ENCODE data around the gene GALNT18. TPM values are rescaled to one million over a fixed set of nuclear protein-coding genes. Genes with fewer than 3 reads are reported as not detected.

GALNT18 gene
- 3.7 and 5.7 TPM in 2 replicates for total RNA-seq (2014; rRNA removed; shearing (Covaris generic))

DNA sequence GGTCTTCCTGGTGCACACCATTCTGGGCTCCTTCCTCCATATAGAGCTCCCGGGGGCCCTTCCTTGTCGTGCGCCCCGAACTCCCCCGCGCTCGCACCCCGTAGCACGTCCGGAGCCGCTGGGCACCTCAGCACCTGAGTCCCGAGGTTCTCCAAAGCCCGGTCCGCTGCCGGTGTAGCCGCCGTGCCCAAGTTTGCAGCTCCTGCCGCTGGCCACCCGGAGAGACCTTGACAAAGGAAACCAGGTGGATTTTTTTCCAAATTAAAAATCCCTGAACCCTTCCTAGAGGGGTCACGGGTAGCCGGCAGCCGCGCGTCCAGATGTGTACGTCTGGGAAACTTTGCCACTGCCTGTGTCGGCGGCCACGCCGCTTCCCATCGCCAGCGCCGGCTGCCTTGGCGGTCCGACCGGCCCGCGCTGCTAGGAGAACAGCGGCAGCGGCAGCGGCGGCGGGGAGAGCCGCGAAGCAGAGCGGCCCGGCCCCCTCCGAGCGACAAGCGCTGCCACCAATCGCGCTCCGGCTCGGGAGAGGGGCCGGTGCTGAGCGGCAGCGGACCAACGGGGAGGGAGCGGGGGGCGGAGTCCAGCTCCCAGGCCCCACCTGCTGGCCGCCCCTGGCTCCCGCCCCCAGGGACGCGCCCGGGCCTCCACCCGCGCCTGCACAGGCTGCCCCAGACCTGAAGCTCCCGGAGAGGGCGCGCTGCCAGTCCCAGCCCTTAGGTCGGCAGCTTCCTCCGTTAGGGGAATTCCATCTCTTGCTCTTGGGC, at the start of gene GALNT18:
TSS of gene GALNT18 (minus strand) at position 433 of the 767 bp plus-strand sequence.
- peak; percentile 90 for DNase-seq (ENCODE audit: low spot score)

DNA sequence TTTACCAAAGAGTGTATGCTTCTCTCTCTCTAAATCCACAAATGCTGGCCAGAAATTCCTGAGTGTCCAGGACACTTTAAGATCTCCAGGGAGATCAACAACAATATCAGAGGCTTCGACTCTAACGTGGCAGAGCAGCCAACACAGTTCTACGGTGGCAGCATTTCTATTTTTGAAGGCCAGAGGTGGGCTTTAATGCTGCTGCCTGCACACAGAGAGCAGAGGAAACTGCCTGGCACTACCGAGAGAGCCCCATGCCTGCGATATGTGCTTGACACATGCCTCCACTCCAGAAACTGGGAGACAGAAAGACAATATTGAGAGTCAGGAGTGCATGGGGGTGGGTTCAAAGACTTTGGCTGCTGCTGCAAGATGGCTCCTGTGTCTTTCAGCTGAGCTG, 48.8 kb upstream of the GALNT18 start:
- DNase-seq (ENCODE audit: low spot score) = no peak

DNA sequence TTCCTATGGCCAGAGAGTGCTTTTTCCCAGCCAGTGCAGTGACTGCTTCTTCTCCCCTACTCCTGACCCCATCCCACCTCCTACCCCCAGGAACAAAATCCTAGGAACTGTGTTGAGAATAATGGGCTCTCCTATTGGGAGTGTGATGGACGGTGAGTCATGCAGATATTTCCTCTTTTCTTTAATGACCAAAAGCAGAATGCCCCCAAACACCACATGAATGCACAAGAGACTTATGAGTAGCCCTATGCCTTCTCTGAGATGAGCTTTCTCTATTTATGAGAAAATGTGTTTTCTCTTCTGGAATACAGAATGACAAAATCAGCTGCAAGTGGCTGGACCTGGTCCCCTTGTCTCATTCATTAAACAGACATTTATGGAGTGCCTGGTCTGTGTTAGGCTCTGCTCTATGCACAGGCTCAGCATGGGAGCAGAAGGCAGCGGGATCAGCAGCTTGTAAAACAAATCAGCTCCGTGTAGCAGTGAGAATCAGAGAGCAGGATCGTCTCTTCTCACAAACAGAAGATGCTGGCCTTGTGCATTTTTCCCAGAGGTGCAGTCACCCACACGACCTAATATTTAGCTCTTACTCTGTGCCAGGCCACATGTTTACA, 47.5 kb upstream of the GALNT18 start:
- no peak for DNase-seq (ENCODE audit: low spot score)

DNA sequence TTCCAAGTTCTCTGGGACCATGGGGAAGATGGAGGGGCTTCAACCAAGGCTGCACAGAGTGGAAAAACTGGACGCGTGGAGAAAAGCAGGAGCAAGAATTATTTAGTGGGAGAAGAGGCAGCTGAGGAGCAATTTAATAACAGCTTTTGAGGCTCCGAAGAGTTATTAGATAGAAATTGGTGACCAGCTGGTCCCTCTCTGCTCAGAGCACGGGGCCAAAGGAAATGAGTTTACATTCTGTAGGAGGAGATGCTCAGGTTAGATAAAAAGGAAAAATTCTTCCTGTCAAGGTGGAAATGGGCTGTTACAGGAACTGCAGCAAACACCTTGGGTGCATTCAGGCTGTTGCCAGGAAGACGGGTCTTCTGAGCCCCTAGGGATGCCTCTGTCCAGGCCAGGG, 47.0 kb upstream of the GALNT18 start:
- no peak for DNase-seq (ENCODE audit: low spot score)

DNA sequence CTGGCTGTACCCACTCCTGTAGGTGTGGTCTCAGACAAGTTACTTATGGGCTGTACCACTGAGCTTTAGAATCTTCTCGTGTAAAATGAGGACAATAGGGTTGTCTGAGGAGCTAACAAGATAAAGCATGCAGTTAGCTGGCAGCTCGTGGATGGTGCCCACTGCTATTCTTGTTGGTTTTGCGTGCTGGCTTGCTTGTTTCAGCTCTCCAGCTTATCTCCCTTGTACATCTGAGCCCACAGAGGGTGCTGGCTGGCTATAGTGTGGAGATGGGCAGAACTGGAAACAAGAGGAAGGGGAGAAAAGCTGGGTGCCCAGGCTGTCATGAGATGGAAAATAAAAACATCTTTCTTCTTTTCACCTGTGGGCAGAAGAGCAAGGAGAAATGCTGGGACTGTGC, 46.5 kb upstream of the GALNT18 start:
- DNase-seq (ENCODE audit: low spot score) = no peak

DNA sequence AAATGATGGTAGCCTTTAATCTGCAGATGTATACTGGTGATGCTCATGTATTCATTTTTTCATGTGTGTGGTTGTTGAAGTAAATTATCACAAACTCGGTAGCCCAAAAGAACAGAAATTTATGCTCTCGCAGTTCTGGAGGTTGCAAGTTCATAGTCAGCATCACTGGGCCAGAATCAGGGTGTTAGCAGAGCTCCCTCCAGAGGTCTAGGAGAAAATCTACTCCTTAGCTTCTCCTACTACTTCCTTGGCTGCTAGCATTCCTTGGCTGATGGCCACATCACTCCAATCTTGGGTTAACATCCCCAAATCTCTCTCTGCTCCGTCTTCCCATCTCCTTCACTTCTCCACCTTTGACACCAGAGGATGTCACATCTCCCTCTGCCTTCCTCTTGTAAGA, 45.3 kb upstream of the GALNT18 start:
- DNase-seq (ENCODE audit: low spot score) = no peak

DNA sequence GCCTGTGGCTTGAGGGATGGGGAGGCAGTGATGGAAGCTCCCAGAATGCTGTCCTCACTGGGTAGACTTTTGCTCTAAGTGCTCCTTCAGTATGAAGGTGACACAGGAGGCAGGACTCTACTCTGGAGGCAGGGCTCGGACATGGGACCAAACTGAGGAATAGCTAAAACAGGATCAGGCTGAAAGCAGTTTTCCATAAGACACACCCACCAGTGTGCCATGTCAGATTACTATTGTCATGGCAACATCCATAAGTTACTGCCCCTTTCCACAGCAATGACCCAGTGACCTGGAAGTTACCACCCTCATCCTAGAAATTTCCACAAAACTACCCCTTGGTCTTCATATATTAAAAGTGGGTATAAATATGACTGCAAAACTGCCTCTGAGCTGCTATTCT, 43.6 kb upstream of the GALNT18 start:
- DNase-seq (ENCODE audit: low spot score) = no peak

DNA sequence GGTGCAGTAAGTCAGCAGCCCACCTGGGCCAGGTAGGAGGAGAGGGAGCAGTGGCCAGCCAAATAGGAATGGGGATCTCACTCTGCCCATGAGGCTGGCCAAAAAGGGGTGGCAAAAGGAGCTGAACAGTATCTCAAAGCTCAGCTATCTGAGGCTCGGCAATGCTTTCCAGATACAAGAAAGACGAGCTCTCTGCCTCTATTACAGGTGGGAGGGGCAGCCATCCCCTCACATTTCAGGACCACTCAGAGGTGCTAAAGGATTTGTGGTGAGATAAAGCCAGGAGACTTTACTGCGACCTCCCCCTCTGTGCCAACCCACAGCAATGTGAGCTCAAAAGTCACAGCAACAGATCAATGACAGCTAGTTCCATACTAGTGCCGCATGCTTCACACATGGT, 42.1 kb upstream of the GALNT18 start:
- DNase-seq (ENCODE audit: low spot score) = no peak

DNA sequence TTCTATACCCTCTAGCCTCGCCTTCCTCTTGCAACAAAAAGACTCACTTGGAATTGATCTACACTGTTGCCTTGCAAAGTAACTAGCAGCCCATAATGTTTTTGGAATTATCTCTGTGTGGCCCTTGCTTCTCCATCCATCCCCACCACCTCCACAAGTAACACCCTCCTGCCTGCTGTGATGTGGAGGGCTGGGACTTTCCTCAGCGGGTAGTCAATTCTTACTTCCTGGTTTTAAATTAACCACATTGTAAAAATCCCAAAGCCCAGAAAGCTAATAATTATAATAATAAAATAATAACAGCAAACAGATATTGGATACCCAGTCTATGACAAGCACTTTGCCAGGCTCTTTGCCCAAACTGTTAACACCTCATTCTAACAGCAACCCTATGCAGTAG, 40.8 kb upstream of the GALNT18 start:
- DNase-seq (ENCODE audit: low spot score) = no peak

DNA sequence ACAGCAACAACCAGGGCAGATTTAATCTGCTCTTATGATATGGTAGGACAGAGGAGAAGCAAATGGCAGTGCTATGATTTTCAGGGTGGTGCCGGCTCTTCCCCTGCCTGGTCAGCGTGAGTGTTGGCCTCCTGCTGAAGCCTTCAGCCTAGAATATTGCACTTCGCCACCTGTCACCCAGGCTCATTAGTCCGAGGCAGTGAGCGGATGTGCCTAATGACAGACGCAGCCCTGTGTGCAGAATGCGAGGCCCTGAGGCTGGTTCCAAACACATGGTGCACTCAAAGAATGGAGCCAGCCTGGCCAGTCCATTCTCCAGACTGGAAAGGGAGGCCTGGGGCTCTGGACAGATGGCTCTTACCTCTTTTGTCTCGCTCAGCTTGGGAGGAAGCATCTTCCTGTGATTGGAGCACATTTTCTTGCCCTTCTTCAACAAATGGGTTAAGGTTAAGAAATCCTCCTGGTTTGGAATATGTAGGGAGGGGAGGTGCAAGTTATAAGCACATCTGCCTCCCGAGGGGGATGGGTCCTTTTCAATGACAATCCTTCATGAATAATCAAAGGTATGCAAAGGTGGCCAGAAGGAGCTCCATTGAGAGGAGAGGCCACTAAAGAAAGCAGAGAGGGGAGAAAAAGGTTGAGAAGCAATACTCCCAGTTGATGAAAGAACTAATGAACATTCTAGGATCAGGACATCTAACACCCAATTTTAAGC, 39.7 kb upstream of the GALNT18 start:
- DNase-seq (ENCODE audit: low spot score) = no peak

DNA sequence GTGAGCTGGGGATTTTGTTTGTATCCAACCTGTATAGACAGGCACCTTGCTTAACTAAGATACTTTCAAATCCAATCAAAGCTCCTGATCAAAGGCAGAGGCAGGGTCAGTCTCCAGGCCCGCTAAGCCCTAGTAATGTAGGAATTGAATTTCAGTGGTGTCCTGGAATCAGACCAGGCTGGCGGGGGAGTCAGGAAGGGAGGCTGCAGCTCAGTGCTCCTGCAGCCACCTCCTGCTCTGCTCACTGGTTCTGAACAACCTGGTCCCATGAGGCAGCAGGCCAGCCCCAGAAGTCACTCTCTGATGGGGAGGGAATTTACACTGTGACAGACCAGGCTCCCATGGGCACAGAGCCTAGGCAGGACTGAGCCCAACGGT, 38.5 kb upstream of the GALNT18 start:
- DNase-seq (ENCODE audit: low spot score) = no peak

DNA sequence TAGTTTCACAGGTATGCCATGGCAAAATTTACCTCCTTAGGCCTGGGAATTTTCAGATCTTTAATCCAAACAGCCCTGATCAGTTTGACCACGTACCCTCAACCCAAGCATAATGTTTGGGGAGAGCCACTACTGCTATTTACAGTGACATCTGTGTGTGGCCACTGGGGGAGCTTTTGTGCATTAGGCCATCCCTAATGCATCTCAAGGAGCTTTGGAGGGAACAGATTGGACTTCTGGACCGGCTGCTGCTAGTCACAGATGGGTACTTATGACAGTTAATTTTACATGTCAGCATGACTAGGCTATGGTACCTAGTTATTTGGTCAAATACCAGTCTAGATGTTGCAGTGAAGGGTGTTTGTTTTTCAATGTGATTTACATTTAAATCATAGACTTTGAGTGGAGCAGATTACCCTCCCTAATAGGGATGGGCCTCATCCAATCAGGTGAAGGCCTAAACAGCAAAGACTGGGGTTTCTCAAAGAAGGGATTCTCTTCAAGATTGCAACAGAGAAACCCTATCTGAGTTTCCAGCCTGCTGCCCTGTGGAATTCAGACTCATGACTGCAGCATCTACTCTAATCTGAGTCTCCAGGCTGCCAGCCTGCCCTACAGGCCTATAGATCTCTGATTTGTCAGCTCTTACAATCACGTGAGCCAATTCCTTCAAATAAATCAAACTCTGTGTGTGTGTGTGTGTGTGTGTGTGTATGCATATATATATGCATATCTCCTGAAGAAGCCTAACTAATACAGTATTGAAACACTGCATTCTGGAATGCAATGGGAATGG, 38.0 kb upstream of the GALNT18 start:
- DNase-seq (ENCODE audit: low spot score) = no peak

DNA sequence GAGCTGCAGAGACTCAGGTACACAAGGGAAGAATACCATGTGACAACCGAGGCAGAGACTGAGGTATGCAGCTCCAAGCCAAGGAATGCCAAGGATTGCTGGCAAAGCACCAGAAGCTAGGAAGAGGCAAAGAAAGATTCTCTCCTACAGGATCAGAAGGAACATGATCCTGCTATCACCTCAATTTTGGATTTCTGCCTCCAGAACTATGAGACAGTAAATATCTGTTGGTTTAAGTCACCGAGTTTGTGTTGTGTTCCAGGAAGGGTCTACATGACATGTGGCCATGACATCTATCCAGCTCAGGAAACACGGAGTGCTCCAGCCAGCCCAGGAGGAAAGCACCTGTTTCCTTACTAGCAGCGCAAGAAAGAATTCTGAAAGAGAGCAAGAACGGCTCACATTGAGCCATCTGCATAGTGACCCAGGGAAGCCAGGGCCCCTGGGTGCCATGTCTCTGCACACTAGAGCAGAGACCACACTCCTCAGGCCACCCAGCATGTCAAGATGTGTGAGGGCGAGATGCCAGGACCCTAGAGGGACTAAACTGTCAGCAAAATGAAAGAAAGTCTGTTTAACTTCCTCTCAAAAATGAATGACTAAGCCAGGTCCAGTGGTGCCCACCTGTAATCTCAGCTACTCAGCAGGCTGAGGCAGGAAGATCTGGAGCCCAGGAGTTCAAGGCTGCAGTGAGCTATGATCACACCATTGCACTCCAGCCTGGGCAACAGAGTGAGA, 35.6 kb upstream of the GALNT18 start:
- no peak for DNase-seq (ENCODE audit: low spot score)

DNA sequence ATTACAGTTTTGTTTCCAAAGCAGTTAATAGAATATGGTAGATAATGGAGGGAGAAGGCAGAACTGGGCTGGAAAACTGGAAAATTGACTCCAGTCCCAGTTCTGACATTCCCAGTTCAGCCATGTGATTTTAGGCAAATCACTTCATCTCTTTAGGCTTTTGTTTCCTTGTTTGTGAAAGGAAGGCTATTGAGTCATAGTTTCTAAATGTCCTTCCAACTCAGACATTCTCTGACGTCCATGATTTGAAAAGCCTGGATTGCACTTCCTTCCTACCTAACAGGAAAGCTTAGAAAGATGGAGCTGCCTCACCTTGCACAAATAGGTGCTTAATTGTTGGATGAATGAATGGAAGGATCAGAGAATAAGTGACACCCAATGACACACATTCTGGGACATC, 19.8 kb upstream of the GALNT18 start:
- DNase-seq (ENCODE audit: low spot score) = no peak

DNA sequence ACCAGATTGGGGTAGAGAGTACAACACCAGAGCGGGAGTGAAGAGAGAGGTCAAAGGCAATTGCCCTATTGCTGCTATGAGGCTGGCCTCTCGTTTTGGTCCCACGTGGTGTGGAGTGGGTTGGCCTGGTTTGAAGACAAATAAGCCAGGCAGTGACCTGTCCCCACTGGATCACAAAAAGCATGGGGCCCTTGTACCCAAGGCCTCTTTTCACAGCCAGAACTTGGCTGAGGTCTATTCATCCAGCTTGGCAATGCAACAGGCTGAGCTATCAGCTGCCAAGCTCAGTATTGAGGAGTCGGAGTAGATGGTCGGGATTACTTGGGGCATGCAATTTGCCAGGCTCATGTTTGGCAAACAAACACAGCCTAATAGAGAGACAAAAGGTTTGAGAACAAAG, 19.2 kb upstream of the GALNT18 start:
- DNase-seq (ENCODE audit: low spot score) = no peak

DNA sequence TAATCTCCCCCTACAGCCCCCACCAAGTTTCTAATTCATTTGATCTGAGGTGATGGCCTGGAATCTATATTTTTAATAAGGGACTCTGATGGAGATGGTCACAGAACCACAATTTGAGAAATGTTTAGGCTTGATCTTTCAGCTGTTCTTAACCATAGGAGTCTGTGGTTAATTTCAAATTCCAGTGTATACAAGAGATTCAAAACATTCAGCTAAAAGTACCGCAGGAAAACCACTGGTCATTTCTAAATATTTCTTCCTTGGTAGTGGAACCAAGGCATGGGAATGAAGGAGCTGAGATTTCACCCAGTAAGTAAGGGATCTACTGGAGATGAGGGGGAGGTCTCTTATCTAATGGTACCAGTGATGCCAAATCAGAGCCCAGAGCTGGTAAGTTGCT, 18.3 kb upstream of the GALNT18 start:
- DNase-seq (ENCODE audit: low spot score) = no peak

DNA sequence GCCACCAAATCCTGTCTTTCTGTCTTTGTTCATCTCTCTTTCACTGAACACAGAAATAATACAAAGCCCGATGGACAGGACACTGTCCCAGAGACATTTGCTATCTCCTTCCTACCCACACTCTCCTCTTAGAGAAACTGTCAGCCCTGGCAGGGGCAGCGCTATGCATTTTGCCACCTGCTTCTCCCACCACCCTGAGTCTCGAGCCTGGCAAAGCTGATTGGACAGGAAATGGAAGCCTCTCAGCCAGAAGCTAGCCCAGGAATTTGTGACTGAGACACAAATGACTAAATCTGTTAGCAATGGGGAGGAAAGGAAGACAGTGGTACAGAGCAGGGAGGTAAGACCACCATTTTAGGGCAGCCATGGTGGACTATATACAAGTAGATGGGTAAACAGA, 14.9 kb upstream of the GALNT18 start:
- DNase-seq (ENCODE audit: low spot score) = peak; percentile 8

DNA sequence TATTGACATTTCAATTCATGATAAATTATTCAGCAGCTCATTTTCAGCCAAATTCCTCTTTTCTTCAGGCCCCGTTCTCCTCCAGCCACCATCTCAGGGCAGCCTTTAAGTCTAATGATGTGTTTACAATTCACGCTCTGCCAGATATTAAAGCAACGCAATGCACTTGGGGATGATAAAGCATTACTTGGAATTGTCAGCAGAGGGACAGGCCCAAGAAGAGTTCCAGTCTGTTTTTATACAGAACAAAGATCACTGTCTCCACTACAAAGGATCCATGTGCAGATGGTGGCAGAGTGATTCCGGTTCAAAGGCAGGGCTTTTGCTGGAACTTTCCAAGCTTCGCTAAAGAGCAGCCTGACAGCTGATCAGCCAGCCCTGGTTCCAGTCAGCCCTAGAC, 13.6 kb upstream of the GALNT18 start:
- no peak for DNase-seq (ENCODE audit: low spot score)

DNA sequence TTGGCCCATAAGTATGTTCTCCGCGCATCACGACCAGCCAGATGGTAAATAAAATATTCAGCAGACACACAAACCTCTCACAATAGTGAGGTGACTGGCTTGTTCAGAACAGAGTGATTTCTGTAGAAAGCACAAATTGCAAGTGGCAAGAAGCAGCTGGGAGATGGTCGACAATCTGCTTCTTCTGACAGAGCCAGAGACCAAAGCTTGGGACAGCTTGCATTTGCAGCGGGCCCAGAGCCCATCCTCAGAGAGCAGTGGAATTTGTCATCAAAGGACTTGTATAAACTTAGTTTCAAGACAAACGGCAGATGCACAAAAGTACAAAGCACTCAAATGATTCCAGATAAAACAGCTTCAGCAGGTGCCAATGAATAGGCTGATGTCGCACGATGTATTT, 7.6 kb upstream of the GALNT18 start:
- DNase-seq (ENCODE audit: low spot score) = no peak

DNA sequence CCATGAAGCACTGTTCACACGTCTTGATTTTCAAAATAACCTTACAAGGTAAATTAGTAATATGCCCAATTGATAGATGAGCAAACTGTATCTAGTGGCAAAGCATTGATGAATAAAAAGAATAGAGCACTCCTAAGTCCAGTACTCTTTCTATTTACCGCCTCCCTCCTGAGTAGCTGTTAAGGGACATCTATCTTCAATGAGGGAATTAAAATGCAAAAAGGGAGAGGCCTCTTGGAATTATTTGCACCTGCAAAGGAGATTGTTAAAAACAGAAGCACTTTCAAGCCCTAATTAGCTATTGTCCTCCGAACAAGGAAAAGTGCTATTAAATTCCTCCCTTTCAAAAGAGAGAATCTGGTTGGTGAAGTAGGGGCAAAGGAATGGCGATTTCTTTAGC, 6.8 kb upstream of the GALNT18 start:
- DNase-seq (ENCODE audit: low spot score) = no peak

DNA sequence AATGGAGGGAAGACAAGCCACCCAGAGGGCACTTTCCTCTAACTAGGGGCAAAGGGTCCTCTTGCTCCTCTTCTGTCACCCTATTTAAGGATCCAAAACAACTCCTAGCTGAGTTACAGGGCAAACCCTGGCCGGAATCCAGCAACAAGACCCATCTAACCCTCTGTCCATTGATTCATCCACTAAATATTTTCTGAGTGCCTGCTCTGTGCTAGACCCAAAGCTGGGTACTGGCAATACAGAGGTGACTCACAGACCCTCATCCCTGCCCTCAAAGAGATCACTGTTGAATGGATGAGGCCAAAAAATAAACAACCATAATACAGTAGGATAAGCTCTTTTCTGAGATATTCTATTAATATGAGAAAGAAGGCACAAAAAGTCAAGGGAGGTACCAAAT, 4.3 kb upstream of the GALNT18 start:
- no peak for DNase-seq (ENCODE audit: low spot score)

DNA sequence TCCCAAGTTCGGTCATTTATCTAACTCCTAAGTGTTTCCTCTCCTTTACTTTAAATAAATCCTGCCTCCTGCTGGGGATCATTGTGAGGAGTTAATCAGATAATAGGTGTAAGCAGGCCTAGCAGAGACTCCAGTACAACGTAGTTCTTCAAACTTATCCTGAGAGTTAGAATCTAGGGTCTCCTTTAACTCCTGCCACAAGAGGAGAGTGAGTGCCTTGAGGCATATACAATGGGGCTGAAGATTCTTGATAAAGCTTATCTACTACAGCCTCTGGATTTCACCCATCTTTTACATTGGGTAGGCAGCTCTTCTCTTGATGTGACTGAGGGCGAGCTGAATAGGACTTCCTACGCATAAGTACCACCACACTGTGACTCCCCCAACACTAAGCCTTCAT, 3.1 kb upstream of the GALNT18 start:
- no peak for DNase-seq (ENCODE audit: low spot score)

All from A172 (cell line).